GM20000 (cell line): Measurements from ENCODE around the gene SUV39H1.
"Not testable (repeated sequence)": the region's sequence is repeated elsewhere in the genome, so short reads cannot be mapped to it uniquely, and the experiment has no call there.

Source experiments
- DNase-seq: peaks from one replicate; pipeline ENCODE4 v3.0.0; 2012; ENCODE audit warnings: low spot score
- TF ChIP-seq, protein P1 (sequence below): IDR thresholded peaks from 2 replicates; pipeline ENCODE4 v1.5.1; 2012; ENCODE audit warnings: mild to moderate bottlenecking, control low read depth; ENCODE audit errors: extremely low read depth, missing control alignments

SUV39H1 gene

DNA sequence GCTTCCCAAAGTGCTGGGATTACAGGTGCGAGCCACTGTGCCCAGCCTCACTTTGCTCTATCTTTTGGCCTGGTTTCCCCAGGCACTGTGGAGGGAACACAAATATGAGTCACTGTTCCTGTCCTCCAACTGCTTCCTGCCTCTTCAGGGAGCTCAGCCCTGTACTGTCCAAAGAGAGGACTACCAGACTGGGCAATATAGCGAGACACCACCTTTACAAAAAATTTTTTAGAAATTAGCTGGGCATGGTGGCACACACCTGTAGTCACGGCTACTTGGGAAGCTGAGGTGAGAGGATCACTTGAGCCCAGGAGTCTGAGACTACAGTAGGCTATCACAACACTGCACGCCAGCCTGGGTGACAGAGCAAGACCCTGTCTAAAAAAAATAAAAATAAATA, 29.9 kb upstream of the SUV39H1 start:
- DNase-seq = no peak

DNA sequence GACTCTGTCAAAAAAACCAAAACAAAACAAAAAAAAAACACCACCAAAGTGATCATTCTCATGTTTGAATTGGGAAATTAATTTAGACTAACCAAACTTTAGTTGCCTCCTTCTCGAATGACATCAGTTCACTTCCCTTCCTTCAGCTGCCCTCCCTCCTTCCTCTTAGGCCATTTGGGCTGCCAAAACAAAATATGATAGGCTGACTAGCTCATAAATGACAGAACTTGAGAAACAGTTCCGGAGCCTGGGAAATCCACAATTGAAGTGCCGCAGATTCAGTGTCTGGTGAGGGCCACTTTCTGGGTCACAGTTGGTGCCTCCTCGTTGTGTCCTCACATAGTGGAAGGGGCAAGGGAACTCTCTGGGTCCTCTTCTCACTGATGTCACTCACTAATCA, 29.0 kb upstream of the SUV39H1 start:
- no peak for DNase-seq
- TF ChIP-seq, protein P1, sequence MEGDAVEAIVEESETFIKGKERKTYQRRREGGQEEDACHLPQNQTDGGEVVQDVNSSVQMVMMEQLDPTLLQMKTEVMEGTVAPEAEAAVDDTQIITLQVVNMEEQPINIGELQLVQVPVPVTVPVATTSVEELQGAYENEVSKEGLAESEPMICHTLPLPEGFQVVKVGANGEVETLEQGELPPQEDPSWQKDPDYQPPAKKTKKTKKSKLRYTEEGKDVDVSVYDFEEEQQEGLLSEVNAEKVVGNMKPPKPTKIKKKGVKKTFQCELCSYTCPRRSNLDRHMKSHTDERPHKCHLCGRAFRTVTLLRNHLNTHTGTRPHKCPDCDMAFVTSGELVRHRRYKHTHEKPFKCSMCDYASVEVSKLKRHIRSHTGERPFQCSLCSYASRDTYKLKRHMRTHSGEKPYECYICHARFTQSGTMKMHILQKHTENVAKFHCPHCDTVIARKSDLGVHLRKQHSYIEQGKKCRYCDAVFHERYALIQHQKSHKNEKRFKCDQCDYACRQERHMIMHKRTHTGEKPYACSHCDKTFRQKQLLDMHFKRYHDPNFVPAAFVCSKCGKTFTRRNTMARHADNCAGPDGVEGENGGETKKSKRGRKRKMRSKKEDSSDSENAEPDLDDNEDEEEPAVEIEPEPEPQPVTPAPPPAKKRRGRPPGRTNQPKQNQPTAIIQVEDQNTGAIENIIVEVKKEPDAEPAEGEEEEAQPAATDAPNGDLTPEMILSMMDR = no peak

More for the DNA sequence above, 29.9 kb upstream of the SUV39H1 start:
- TF ChIP-seq, protein P1 = no peak

DNA sequence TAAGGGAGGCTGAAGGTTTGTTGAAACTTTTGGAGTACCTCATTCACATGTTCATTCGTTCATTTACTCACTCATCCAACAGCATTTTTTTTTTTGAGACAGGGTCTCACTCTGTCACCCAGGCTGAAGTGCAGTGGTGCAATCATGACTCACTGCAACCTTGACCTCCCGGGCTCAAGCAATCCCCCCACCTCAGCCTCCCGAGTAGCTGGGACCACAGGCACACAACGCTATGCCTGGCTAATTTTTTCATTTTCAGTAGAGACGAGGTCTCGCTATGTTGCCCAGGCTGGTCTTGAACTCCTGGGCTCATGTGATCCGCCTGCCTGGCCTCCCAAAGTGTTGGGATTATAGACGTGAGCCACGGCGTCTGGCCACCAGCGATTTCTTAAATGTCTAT, 28.3 kb upstream of the SUV39H1 start:
- DNase-seq = not testable (repeated sequence)

DNA sequence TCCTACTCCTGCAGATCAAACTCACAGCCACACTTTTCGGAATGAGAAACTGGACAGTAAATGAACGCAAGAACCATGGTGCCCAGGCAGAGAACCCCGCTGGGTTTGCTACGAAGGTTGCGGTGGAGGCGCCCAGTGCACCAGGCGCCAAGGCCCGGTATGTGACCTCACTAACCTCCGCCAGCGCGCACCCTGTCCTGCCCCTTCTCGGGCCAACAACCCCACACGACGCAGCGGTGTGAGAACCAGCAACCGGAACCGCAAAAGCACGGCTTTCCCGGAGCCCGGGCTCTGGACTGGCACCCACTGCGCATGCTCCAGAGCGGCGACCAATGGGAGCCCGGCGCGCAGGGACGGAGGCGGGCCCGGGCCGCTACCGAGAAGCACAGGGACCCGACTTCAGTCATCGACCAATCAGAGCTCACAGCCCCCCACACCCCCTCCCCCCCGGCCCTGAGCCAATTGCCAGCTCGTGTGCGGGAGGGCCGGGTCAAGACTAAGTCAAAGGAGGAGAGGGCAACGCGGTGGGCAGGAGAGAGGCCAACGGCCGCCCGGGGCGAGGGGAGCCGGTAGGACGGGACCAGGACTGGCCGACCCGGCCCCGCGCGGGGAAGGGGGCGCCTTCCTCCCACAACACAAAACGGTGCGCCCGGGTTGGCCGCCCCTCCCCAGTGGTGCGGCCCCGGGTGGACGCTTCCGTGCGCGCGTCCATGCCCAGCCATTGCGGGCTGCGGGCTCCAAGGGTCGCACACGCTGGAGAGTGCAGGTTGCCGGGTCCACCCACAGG, 20.2 kb upstream of the SUV39H1 start:
- TF ChIP-seq, protein P1 = no peak
- DNase-seq = peak; percentile 95

DNA sequence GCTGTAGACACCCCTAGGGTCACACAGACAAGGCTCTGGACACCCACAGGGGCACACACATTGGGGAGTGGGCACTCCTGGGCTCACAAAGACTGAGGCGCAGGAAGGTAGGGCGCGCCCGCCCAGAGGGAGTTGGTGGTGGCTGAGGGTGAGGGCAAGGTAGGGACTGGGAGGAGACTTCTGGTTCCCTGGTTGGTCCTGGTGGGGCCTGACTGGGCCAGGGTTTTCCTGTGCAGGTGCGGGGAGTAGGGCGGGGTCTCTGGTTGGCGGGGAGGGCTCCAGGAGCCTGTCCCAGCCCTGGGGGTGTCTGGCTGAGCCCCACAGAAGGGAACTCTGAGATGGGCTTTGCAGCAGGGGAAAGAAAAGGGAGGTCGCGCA, 19.7 kb upstream of the SUV39H1 start:
- no peak for DNase-seq
- TF ChIP-seq, protein P1 = no peak

DNA sequence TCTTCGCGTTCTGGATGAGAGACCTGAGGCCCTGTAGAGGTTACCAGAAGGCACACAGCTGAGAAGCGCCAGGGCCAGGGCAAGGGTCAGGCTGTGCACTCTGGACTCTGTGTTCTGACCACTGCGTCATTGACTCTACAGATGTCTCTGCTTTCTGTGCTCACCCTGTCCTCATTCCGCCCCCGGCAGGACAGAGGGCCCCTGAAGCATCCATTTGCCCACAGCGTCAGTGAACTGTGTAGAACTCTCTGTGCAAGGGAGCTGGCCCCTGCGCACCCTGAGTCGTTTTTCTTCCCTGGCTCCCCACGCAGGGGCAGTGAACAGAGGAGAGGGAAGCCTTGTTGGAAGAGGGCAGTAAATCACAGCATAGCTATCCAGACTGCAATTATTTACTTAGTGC, 19.0 kb upstream of the SUV39H1 start:
- TF ChIP-seq, protein P1 = no peak
- DNase-seq = no peak

DNA sequence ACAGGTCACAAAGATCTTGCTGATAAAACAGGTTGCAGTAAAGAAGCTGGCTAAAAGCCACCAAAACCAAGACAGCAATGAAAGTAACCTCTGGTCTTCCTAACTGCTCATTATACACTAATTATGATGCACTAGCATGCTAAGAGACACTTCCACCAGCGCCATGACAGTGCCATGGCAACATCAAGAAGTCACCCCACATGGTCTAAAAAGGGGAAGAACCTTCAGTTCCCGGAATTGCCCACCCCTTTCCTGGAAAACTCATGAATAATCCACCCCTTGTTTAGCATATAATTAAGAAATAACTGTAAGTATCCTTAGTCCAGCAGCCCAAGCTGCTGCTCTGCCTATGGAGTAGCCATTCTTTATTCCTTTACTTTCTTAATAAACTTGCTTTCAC, 16.1 kb upstream of the SUV39H1 start:
- DNase-seq = not testable (repeated sequence)

DNA sequence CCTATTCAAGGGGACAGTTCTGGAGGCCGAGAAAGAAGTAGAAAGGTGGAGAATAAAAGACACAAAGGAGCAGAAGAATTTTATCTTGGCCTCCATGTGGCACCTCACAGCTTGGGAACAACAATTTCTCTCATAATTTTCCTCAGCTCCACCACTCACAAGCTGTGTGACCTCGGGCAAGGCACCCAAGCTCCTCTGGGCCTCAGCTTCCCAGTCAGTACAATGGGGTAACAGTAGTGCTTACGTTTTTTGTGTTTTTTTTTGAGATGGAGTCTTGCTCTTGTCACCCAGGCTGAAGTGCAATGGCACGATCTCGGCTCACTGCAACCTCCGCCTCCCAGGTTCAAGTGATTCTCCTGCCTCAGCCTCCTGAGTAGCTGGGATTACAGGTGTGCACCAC, 15.6 kb upstream of the SUV39H1 start:
- DNase-seq = not testable (repeated sequence)

DNA sequence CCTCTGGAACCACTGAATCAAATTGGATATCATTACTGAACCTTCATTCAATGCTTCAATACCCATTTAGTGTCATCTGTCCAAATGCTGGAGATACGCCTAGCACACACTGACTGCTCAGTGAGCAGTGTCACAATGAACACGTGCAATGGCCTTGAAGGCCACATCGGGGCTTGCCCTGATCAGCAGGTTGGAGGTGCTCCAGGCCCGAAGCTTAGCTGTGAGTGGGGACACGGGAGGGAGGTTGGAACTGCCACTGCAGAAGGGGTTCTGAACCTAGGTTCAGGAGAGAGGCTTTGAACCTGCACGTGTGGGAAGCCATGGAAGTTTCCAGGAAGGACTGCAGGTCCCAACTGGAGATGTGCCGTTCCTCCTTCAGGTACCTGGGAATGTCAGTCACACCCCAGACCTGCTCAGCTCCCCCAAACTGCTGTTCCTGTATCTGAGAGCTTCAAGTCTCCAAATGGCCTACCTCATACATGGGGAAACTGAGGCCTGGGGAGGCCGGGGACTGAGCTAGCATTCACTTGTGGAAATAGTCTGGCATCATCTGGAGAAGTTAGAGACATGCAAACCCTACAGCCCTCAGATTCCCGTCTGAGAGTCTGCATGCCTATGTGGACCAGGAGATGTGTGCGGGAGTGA, 14.9 kb upstream of the SUV39H1 start:
- no peak for DNase-seq
- TF ChIP-seq, protein P1 = no peak

DNA sequence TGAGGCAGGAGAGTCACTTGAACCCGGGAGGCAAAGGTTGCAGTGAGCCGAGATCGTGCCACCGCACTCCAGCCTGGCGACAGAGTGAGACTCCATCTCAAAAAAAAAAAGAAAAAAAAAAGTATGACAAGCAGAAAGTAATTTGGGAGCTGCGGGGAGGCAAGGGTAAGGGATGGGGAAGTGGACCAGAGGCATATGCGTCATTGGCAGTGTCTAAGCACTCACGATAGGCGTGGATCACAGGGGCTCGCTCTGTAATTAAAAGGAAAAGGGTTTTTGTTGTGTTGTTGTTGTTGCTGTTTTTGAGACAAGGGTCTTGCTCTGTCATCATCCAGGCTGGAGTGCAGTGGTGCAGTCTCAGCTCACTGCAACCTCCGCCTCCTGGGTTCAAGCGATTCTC, 13.7 kb upstream of the SUV39H1 start:
- DNase-seq = not testable (repeated sequence)
